Immature natural killer cell (primary cell): Measurements from ENCODE around the gene LRP1B. TPM values are rescaled to one million over a fixed set of nuclear protein-coding genes. Genes with fewer than 3 reads are reported as not detected.
"Not testable (repeated sequence)": the region's sequence is repeated elsewhere in the genome, so short reads cannot be mapped to it uniquely, and the experiment has no call there.

Source experiments
- DNase-seq, 3 donors: peaks; one replicate each; pipeline ENCODE4 v3.0.0; 2022; ENCODE audit warnings: mixed read lengths in 1 of 3
- H3K27ac Mint-ChIP-seq, 6 donors: one replicate each; pipeline ENCODE4 v1.8.0; 2020; ENCODE audit warnings: mixed read lengths in 6 of 6, mild to moderate bottlenecking in 5 of 6, inconsistent platforms in 4 of 6, moderate library complexity in 3 of 6
- H3K27me3 Mint-ChIP-seq, 3 donors: one replicate each; pipeline ENCODE4 v1.8.0; 2020 to 2021; ENCODE audit warnings: low read depth in 3 of 3, mild to moderate bottlenecking in 3 of 3, mixed read lengths in 3 of 3, moderate library complexity in 3 of 3, inconsistent platforms in 1 of 3
- H3K36me3 Mint-ChIP-seq, 3 donors: one replicate each; pipeline ENCODE4 v1.8.0; 2020; ENCODE audit warnings: mixed read lengths in 3 of 3, inconsistent platforms in 2 of 3, mild to moderate bottlenecking in 2 of 3
- H3K4me1 Mint-ChIP-seq, 2 donors: one replicate each; pipeline ENCODE4 v1.8.0; 2020; ENCODE audit warnings: inconsistent platforms in 2 of 2, mild to moderate bottlenecking in 2 of 2, mixed read lengths in 2 of 2, moderate library complexity in 1 of 2
- H3K4me3 Mint-ChIP-seq, 5 donors: one replicate each; pipeline ENCODE4 v1.8.0; 2020; ENCODE audit warnings: mild to moderate bottlenecking in 5 of 5, mixed read lengths in 5 of 5, inconsistent platforms in 3 of 5, moderate library complexity in 3 of 5
- H3K9me3 Mint-ChIP-seq, 6 donors: one replicate each; pipeline ENCODE4 v1.8.0; 2020; ENCODE audit warnings: mild to moderate bottlenecking in 6 of 6, mixed read lengths in 6 of 6, inconsistent platforms in 4 of 6, moderate library complexity in 3 of 6
- polyA plus RNA-seq, 3 donors: library from polyadenylated mRNA; unstranded; fragments of 300-500 nt; fragmentation: Illumina TruSeq; gene quantifications; one replicate each; pipeline ENCODE4 v1.2.3, GENCODE V29; 2021

Gene LRP1B
- polyA plus RNA-seq, 3 donors from 2014 or later: not detected

DNA sequence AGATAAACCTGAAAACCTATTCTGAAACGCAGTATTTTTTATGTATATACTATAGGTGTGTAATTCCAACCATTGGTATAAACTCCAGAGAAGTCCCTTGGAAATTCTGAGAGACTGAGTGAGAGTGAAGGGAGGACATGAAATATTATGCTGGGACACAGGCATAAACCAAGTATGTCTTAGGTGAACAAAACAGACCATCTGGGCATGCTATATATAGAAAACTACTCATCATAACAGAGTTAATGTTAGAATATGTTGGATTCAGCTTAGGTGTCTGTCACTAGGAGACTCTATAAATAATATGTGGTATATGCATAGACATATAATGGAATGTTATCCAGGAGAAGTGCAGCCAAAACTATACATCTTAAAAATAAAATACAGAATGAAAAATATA, 282.6 kb downstream of the LRP1B start:
- H3K9me3 Mint-ChIP-seq: peaks cover 0 to 17% (median 8%) of the 10 kb centered on the region in 6 donors
- H3K27me3 Mint-ChIP-seq: no peaks in the 10 kb centered on the region

DNA sequence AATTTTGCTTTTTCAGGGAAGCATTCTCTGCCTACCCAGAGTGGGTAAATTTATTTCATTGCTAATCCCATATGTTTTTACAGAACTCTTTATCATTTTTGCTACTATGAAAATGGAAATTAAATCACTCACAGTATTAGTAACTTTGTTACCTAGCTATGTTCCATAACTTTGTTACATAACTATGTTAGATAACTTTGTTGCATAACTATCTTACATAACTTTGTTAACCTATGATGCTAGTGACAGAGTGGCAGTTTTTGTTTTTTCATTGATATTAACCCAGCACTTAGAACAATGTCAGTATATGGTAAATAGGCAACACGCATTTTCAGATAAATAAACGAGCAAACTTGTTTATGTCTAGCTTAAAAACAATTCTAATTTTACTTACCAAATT, 286.6 kb downstream of the LRP1B start:
- Mint-ChIP-seq H3K9me3 (peaks cover 3 to 21% (median 11%) of the 10 kb centered on the region in 6 donors), H3K27me3 (no peaks in the 10 kb centered on the region), H3K27ac (no peak overlapping the region), H3K4me3 (no peak overlapping the region), H3K36me3 (no peaks in the 10 kb centered on the region), H3K4me1 (no peaks in the 10 kb centered on the region)
- DNase-seq: no peak

More for the DNA sequence above, 282.6 kb downstream of the LRP1B start:
- H3K27ac Mint-ChIP-seq: no peak overlapping the region
- no peak overlapping the region for H3K4me3 Mint-ChIP-seq
- DNase-seq: no peak
- no peaks in the 10 kb centered on the region for H3K36me3 Mint-ChIP-seq
- H3K4me1 Mint-ChIP-seq: no peaks in the 10 kb centered on the region

DNA sequence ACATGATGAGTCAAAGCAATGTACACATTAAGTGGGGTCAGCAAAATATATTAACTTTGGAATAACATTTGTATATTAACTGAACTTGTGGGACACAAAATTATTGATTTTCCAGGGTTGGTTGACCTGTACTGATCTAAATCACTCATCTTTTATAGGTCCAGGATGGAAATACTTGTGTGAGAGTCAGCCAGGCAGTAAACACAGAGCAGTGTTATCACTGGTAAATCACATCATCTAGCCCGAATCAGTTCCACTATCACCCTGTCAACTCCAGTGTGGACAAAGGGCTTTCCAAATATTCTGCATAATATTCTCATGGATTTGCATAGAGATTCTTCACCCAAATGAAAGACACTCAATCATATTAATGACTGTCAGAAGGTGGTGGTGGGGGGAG, 295.7 kb downstream of the LRP1B start:
- no peak overlapping the region for H3K4me3 Mint-ChIP-seq
- peaks cover 0 to 7% (median 0%) of the 10 kb centered on the region in 3 donors for H3K36me3 Mint-ChIP-seq
- DNase-seq: no peak
- no peak overlapping the region for H3K27ac Mint-ChIP-seq
- H3K27me3 Mint-ChIP-seq: no peaks in the 10 kb centered on the region
- H3K4me1 Mint-ChIP-seq: no peaks in the 10 kb centered on the region
- peaks cover 0 to 37% (median 7%) of the 10 kb centered on the region in 6 donors for H3K9me3 Mint-ChIP-seq

DNA sequence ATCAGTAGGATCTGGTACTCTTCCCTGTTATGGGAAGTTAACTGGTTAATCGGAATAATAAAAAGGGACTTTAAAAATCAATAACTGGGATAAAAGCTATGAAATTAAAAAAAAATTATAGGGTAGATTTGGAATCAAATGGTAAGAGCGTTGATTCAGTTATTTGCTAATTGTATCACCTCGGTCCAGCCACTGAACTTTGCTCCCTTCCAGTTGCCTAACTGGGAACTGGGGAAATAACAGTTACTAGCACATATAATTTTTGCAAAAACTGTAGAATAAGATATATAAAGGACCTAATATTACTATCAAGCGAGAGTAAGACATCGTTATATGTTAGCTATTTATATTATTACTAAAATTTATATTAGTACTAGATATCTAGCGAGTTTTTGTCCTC, 302.1 kb downstream of the LRP1B start:
- H3K27me3 Mint-ChIP-seq: no peaks in the 10 kb centered on the region
- no peak for DNase-seq
- peaks cover 0 to 2% (median 0%) of the 10 kb centered on the region in 3 donors for H3K36me3 Mint-ChIP-seq
- no peak overlapping the region for H3K27ac Mint-ChIP-seq
- H3K4me1 Mint-ChIP-seq: no peaks in the 10 kb centered on the region
- H3K4me3 Mint-ChIP-seq: no peak overlapping the region
- peaks cover 2 to 35% (median 10%) of the 10 kb centered on the region in 6 donors for H3K9me3 Mint-ChIP-seq

DNA sequence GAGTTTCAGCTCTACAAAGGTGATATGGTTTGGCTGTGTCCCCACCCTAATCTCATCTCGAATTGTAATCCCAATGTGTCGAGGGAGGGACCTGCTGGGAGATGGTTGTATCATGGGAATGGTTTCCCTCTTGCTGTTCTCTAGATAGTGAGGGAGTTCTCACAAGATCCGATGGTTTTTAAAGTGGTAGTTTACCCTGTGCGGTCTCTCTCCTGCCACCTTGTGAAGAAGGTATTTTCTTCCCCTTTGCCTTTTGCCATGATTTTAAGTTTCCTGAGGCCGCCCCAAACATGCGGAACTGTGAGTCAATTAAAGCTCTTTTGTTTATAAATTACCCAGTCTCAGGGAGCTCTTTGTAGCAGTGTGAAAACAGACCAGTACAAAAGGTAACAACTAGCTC, 306.0 kb downstream of the LRP1B start:
- H3K4me1 Mint-ChIP-seq: no peaks in the 10 kb centered on the region
- peaks cover 6 to 25% (median 12%) of the 10 kb centered on the region in 6 donors for H3K9me3 Mint-ChIP-seq
- H3K36me3 Mint-ChIP-seq: no peaks in the 10 kb centered on the region
- no peaks in the 10 kb centered on the region for H3K27me3 Mint-ChIP-seq
- DNase-seq: no peak
- H3K4me3 Mint-ChIP-seq: no peak overlapping the region
- no peak overlapping the region for H3K27ac Mint-ChIP-seq

DNA sequence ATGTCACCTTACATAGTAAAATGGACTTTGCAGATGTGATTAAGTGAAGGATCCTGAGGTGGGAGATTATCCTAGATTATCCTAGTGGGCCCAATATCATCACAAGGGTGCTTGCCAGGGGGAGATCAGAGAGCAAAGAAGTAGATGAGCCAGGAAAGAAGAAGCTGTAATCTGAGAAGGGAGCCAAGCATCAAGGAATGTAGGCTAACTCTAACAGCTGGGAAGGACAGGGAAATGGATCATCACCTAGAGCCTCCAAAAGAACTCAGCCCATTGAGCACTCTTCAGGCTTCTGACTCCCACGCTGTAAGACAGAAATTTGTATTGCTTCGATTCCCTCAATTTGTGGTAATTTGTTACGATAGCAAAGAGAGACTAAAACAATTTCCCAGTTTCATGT, 309.9 kb downstream of the LRP1B start:
- no peak for DNase-seq
- H3K36me3 Mint-ChIP-seq: no peaks in the 10 kb centered on the region

DNA sequence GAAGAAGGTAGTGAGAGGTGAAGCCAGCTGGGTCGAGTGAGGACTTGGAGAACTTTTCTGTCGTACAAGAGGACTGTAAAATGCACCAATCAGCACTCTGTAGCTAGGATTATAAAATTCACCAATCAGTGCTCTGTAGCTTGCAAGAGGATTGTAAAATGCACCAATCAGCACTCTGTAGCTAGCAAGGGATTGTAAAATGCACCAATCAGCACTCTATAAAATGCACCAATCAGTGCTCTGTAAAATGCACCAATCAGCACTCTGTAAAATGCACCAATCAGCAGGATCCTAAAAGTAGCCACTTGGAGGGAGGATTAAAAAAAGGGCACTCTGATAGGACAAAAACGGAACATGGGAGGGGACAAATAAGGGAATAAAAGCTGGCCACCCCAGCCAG, 315.5 kb downstream of the LRP1B start:
- H3K4me1 Mint-ChIP-seq, H3K27ac Mint-ChIP-seq, H3K4me3 Mint-ChIP-seq, H3K27me3 Mint-ChIP-seq, H3K36me3 Mint-ChIP-seq, DNase-seq: not testable (repeated sequence)
- peaks cover 11 to 75% (median 32%) of the 10 kb centered on the region in 6 donors for H3K9me3 Mint-ChIP-seq

More for the DNA sequence above, 309.9 kb downstream of the LRP1B start:
- no peak overlapping the region for H3K4me3 Mint-ChIP-seq
- no peak overlapping the region for H3K27ac Mint-ChIP-seq
- H3K9me3 Mint-ChIP-seq: peaks cover 12 to 40% (median 18%) of the 10 kb centered on the region in 6 donors
- H3K27me3 Mint-ChIP-seq: no peaks in the 10 kb centered on the region
- H3K4me1 Mint-ChIP-seq: no peaks in the 10 kb centered on the region

DNA sequence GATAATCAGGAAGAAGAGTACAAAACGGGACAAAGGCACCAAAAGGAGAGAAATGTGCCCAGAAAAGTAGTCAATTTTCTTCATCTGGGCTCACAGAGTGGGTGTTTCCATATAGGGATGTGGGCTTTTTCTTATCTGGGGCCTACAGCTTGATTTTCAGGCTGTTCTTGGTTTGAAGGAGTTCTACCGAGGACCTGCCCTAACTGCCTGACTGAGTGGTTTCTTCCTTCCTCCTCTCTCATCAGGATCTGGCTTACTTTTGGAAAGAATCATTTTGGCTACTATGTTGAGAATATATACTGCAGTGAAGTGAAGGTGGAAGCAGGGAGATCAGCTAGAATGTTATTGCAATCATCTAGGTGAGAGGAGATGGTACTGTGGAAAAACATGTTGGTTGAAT, 316.7 kb downstream of the LRP1B start:
- Mint-ChIP-seq H3K27me3 (peaks cover 0 to 2% (median 0%) of the 10 kb centered on the region in 3 donors), H3K4me1 (no peaks in the 10 kb centered on the region), H3K9me3 (peaks cover 11 to 80% (median 34%) of the 10 kb centered on the region in 6 donors), H3K4me3 (no peak overlapping the region), H3K36me3 (peaks cover 0 to 3% (median 0%) of the 10 kb centered on the region in 3 donors), H3K27ac (no peak overlapping the region)
- no peak for DNase-seq

DNA sequence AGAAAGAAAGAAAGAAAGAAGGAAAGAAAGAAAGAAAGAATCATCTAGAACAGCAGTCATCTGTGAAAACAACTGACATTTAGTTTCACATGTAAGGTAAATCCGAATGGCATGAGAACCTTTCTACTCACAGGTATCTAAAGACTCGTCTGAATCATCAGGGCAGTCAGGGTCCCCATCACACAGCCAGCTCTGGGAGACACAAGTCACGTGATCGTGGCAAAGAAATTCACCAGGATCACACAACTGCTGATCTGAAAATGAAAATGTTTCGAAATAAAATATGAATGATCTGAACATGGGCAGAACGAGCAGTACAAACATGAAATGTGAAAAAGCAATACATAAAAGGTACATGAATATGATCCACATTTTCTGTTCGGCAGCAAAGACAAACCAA, 320.7 kb downstream of the LRP1B start:
- no peak overlapping the region for H3K27ac Mint-ChIP-seq
- H3K9me3 Mint-ChIP-seq: peaks cover 13 to 62% (median 30%) of the 10 kb centered on the region in 6 donors
- peaks cover 0 to 3% (median 0%) of the 10 kb centered on the region in 3 donors for H3K36me3 Mint-ChIP-seq
- DNase-seq: no peak
- peaks cover 0 to 3% (median 2%) of the 10 kb centered on the region in 3 donors for H3K27me3 Mint-ChIP-seq
- H3K4me1 Mint-ChIP-seq: no peaks in the 10 kb centered on the region
- H3K4me3 Mint-ChIP-seq: no peak overlapping the region

DNA sequence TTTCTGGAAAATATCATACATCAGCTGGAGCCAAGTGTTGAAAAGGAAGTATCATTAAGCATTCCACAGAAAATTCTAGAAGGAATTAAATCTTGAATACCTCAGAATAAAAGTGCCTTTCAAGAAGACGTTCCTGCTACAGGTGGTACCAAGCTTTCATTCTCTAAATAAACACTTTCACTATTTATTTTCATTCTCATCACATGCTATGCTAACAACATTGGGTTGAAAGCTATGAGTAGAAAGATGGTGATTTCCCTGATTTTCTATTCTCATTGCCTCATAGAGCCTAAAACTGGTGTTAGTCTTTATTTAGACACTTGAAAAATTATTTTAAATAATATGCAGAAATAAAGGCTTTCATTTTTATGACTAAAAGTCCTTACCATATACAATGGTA, 324.7 kb downstream of the LRP1B start:
- DNase-seq: no peak
- H3K27ac Mint-ChIP-seq: no peak overlapping the region
- peaks cover 7 to 47% (median 18%) of the 10 kb centered on the region in 6 donors for H3K9me3 Mint-ChIP-seq
- no peaks in the 10 kb centered on the region for H3K4me1 Mint-ChIP-seq
- H3K4me3 Mint-ChIP-seq: no peak overlapping the region
- peaks cover 0 to 8% (median 0%) of the 10 kb centered on the region in 3 donors for H3K27me3 Mint-ChIP-seq
- H3K36me3 Mint-ChIP-seq: no peaks in the 10 kb centered on the region

DNA sequence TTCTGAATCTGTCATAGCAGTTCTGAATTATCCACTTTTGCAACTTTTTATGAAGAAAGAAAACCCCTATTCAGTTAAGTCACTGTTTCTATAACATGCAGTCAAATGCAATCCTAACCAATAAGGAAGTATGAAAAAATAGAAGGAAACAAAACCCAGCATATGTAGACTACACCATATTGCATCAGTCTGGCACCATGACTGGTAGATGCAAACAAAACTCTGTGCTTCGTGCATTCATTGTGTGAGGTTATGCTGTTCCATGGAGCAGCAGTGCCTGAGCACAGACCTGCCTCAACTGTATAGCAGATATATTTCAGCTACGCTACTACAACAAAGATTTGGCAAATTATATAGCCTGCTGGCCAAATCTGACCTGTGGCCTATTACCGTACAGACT, 325.5 kb downstream of the LRP1B start:
- Mint-ChIP-seq H3K4me1 (no peaks in the 10 kb centered on the region), H3K27me3 (peaks cover 0 to 8% (median 0%) of the 10 kb centered on the region in 3 donors), H3K27ac (no peak overlapping the region), H3K9me3 (peaks cover 5 to 40% (median 17%) of the 10 kb centered on the region in 6 donors), H3K36me3 (no peaks in the 10 kb centered on the region), H3K4me3 (no peak overlapping the region)
- DNase-seq: no peak

DNA sequence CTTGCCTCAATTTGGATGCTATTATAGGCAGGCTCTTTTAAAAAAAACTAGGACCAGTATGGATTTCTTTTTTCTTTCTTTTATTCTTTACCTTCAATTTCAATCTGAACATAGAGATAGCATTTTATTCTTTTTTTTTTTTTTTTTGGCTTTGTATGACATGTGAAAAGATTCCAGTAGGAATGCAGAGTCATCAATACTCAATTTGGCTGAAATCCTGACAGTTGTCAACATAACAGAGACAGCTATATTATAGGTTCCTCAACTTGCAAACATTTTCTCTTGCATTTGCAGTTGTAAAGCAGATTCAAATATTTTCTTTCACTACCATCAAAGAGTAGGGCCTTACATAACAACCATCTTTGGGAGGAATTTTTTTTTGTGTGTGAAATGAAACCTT, 334.4 kb downstream of the LRP1B start:
- DNase-seq: no peak
- Mint-ChIP-seq H3K27me3 (no peaks in the 10 kb centered on the region), H3K9me3 (peaks cover 2 to 21% (median 12%) of the 10 kb centered on the region in 6 donors), H3K4me1 (no peaks in the 10 kb centered on the region), H3K4me3 (no peak overlapping the region), H3K36me3 (peaks cover 0 to 3% (median 0%) of the 10 kb centered on the region in 3 donors), H3K27ac (no peak overlapping the region)

DNA sequence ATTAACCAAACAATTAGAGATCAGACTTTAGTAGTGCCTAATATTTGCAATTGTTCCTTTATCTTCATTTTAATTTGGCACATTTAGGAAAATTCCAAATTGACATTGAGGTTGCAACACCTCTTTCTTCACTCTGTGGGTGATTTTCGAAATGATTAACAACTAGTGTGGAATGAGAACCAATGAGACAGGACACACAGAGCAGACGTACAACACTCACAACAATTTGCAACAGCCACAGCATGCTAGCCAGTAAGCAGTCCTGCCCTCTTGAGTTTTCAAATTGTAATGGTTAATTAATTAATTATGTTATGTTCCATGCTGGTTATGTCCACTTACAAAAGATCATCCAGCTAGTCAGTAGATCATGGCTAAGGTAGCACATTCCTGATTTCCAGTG, 339.3 kb downstream of the LRP1B start:
- no peak overlapping the region for H3K4me3 Mint-ChIP-seq
- no peak for DNase-seq
- H3K4me1 Mint-ChIP-seq: no peaks in the 10 kb centered on the region
- no peaks in the 10 kb centered on the region for H3K27me3 Mint-ChIP-seq
- peaks cover 0 to 15% (median 7%) of the 10 kb centered on the region in 6 donors for H3K9me3 Mint-ChIP-seq
- no peaks in the 10 kb centered on the region for H3K36me3 Mint-ChIP-seq
- H3K27ac Mint-ChIP-seq: no peak overlapping the region

DNA sequence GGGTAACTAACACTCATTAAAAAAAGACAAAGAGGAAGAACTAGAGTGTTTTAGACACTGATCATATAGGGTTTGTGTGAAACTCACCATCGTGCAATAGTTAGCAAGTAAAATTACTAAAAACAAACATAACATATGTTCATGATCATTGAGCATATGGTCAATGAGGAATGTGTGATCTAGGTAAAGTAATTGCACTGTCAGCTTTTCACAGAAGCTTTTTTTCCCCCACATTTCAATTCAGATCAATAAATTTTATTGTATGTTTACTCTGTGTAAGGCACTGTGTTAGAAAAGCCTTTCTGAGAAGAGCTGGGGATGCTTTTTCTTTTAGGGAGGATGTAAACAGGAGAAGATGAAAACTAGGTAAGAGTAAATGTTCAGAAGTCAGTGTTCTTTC, 348.2 kb downstream of the LRP1B start:
- H3K4me1 Mint-ChIP-seq: no peaks in the 10 kb centered on the region
- no peak overlapping the region for H3K27ac Mint-ChIP-seq
- H3K27me3 Mint-ChIP-seq: no peaks in the 10 kb centered on the region
- no peaks in the 10 kb centered on the region for H3K36me3 Mint-ChIP-seq
- H3K9me3 Mint-ChIP-seq: peaks cover 6 to 25% (median 13%) of the 10 kb centered on the region in 6 donors
- no peak for DNase-seq
- no peak overlapping the region for H3K4me3 Mint-ChIP-seq

DNA sequence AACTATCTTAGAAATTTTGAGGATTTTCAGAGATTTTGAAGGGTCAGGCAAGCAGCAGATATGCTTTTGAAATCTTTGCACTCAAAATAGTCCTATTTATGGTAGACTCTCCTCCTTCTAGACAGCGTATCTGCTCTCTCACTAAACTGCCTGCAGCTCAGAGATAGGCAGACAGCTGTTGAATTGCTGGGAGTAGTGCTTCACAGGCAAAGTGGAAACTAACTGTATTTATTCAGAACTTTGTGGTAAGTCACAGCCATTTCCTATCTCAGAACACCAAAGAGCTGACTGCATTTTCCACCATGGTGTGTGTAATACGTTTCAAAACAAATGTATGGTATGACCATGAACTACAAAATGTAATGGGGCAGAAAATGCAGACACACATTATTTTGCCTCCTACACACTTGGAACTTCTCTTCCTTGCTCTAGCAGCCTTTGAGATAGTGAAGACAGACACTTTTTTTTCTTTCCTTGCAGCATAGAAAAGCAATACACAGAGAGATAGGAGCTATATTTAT, 352.4 kb downstream of the LRP1B start:
- DNase-seq: no peak
- H3K9me3 Mint-ChIP-seq: peaks cover 3 to 48% (median 22%) of the 10 kb centered on the region in 6 donors
- no peak overlapping the region for H3K27ac Mint-ChIP-seq
- no peak overlapping the region for H3K4me3 Mint-ChIP-seq
- no peaks in the 10 kb centered on the region for H3K4me1 Mint-ChIP-seq
- H3K27me3 Mint-ChIP-seq: peaks cover 0 to 5% (median 0%) of the 10 kb centered on the region in 3 donors
- H3K36me3 Mint-ChIP-seq: no peaks in the 10 kb centered on the region
